GM12878 (cell line): ENCODE data around the gene KLF3. TPM values are rescaled to one million over a fixed set of nuclear protein-coding genes. Genes with fewer than 3 reads are reported as not detected.

Experiments used
- ATAC-seq: fragments of 200-7000 bp; cut with Tn5 transposase; 3 replicates; pipeline ENCODE4 v1.9.1; 2020; ENCODE audit warnings: mild to moderate bottlenecking, moderate library complexity
- BruUV-seq: library from RNA; stranded (reverse); fragments of 400-500 nt; replicated peaks from 2 replicates; lab custom pipeline; 2021; lab: Mats Ljungman, UMichigan
- CTCF ChIA-PET: fragments of 300-600 bp; sonication (Branson Sonifier 250); formaldehyde crosslinking; extraction: SDS; loops from one replicate; lab custom pipeline; 2021; ENCODE audit warnings: inconsistent platforms; lab: Yijun Ruan, JAX
- POLR2A ChIA-PET: fragments of 350-600 bp; formaldehyde crosslinking; extraction: SDS; loops from one replicate; lab custom pipeline; 2021; ENCODE audit warnings: inconsistent platforms; lab: Charles Lee
- RAD21 ChIA-PET: fragments of 300-600 bp; sonication (Branson Sonifier 250); formaldehyde crosslinking; loops from one replicate; lab custom pipeline; 2023; ENCODE audit warnings: antibody characterized with exemption; ENCODE audit not compliant: unreplicated experiment; lab: Charles Lee
- SMC1A ChIA-PET: fragments of 300-600 bp; sonication (Branson Sonifier 250); formaldehyde crosslinking; loops from one replicate; lab custom pipeline; 2023; ENCODE audit not compliant: unreplicated experiment, uncharacterized antibody; lab: Charles Lee
- DNase-seq: peaks from one replicate; pipeline ENCODE4 v3.0.0-alpha.2; 2011; ENCODE audit warnings: low read depth, low spot score
- FAIRE-seq: peaks from 3 replicates; lab custom pipeline; 2011; peaks lifted over from hg19 to GRCh38; lab: Jason Lieb, UNC
- H2AFZ ChIP-seq: 2 replicates; pipeline ENCODE4 v1.6.0; 2011; ENCODE audit warnings: low read depth, low read length, control low read depth; ENCODE audit not compliant: control insufficient read depth
- H3K27ac ChIP-seq: 2 replicates; pipeline ENCODE4 v1.5.1; 2011; ENCODE audit warnings: control low read depth; ENCODE audit not compliant: control insufficient read depth, insufficient read depth
- H3K27me3 ChIP-seq, 2 experiments: replicated peaks in 1 of 2; 2 replicates each; pipeline versions ENCODE4 v1.6.0 to v1.6.1; 2011; ENCODE audit warnings: low read length in 1 of 2; ENCODE audit not compliant: control insufficient read depth in 2 of 2, insufficient read depth in 2 of 2
- H3K36me3 ChIP-seq, 2 experiments: 2 replicates each; pipeline ENCODE4 v1.5.1; 2011; ENCODE audit warnings: low read length in 1 of 2; ENCODE audit not compliant: control insufficient read depth in 2 of 2, insufficient read depth in 2 of 2
- H3K4me1 ChIP-seq: 2 replicates; pipeline ENCODE4 v1.6.1; 2011; ENCODE audit warnings: mild to moderate bottlenecking, low read length, moderate library complexity, mixed read lengths; ENCODE audit not compliant: control insufficient read depth, insufficient read depth
- H3K4me2 ChIP-seq: 2 replicates; pipeline ENCODE4 v1.6.0; 2011; ENCODE audit warnings: control low read depth; ENCODE audit not compliant: control insufficient read depth, insufficient read depth
- H3K4me3 ChIP-seq: fragments of 200-600 bp; sonication (generic); 2 replicates; pipeline ENCODE4 v1.5.1; 2016
- H3K79me2 ChIP-seq: 2 replicates; pipeline ENCODE4 v1.6.0; 2011; ENCODE audit warnings: low read length; ENCODE audit not compliant: control insufficient read depth, insufficient read depth
- H3K9ac ChIP-seq: 2 replicates; pipeline ENCODE4 v1.8.0; 2011; ENCODE audit warnings: low read length, control low read depth, mixed read lengths; ENCODE audit not compliant: control insufficient read depth, insufficient read depth
- H3K9me3 ChIP-seq: replicated peaks from 3 replicates; pipeline ENCODE4 v1.5.1; 2011; ENCODE audit warnings: mild to moderate bottlenecking, low read length; ENCODE audit not compliant: control insufficient read depth, insufficient read depth
- H4K20me1 ChIP-seq: 2 replicates; pipeline ENCODE4 v1.6.0; 2011; ENCODE audit not compliant: control insufficient read depth, insufficient read depth
- CHD2 ChIP-seq: IDR thresholded peaks from 2 replicates; pipeline ENCODE4 v1.6.1; 2011; ENCODE audit warnings: low read depth, low read length, improper control_type of control experiment, borderline replicate concordance
- E2F8 ChIP-seq: fragments of 450-650 bp; IDR thresholded peaks from 2 replicates; pipeline ENCODE4 v1.6.1; 2018; ENCODE audit warnings: mild to moderate bottlenecking, low read depth, moderate library complexity; ENCODE audit not compliant: partially characterized antibody
- IKZF1 ChIP-seq: fragments of 450-650 bp; conservative IDR thresholded peaks from 2 replicates; pipeline ENCODE4 v1.6.1; 2017; ENCODE audit warnings: antibody characterized with exemption, mild to moderate bottlenecking
- IRF3 ChIP-seq: fragments of 450-650 bp; IDR thresholded peaks from 2 replicates; pipeline ENCODE4 v1.6.1; 2014; ENCODE audit warnings: mild to moderate bottlenecking
- MXI1 ChIP-seq: fragments of 150-350 bp; IDR thresholded peaks from 2 replicates; pipeline ENCODE4 v1.6.1; 2011; ENCODE audit warnings: low read depth, mild to moderate bottlenecking, inconsistent platforms, low read length, improper control_type of control experiment
- NFYA ChIP-seq: IDR thresholded peaks from 2 replicates; pipeline ENCODE4 v1.6.1; 2011; ENCODE audit warnings: low read depth, mild to moderate bottlenecking, low read length, improper control_type of control experiment, borderline replicate concordance
- SUPT20H ChIP-seq: IDR thresholded peaks from 2 replicates; pipeline ENCODE4 v1.6.1; 2011; ENCODE audit warnings: low read depth, mild to moderate bottlenecking, low read length, moderate library complexity, borderline replicate concordance; ENCODE audit not compliant: control insufficient read depth
- ZNF274 ChIP-seq: IDR thresholded peaks from one replicate; pipeline ENCODE4 v1.8.0; 2011; ENCODE audit not compliant: insufficient read length, insufficient read depth
- ZNF687 ChIP-seq: fragments of 450-650 bp; IDR thresholded peaks from 2 replicates; pipeline ENCODE4 v1.6.1; 2017; ENCODE audit warnings: mild to moderate bottlenecking, moderate library complexity
- WGBS: methylation state at CpG from one replicate; pipeline ENCODE4 v1.1.6; 2016; ENCODE audit warnings: low lambda C conversion rate; ENCODE audit not compliant: insufficient replicate concordance, insufficient coverage; ENCODE audit errors: missing lambda C conversion rate; 5-methylcytosine and 5-hydroxymethylcytosine counted together
- in situ Hi-C: fragments of 300-500 bp; cut with MboI; formaldehyde crosslinking; loops from 9 replicates; pipeline ENCODE4 v1.14.3; 2018; ENCODE audit warnings: mixed read lengths
- intact Hi-C: fragments of 100-400 bp; cut with micrococcal nuclease; formaldehyde crosslinking; loops from one replicate; pipeline ENCODE4 v1.14.2; 2022; ENCODE audit not compliant: unreplicated experiment
- polyA plus RNA-seq, 11 experiments: library from polyadenylated mRNA; depleted of rRNA in 4 of 11; unstranded in 6 of 11; stranded (reverse) in 5 of 11; fragments of >200 nt; fragmentation: Nextera tagmentation in 4 of 11; fragmentation: Illumina TruSeq in 1 of 11; extraction: Ambion mirVana in 4 of 11; extraction: Trizol in 1 of 11; gene quantifications; 1 replicate in 1 of 11; 2 replicates in 10 of 11; pipeline versions ENCODE4 v1.2.1 to v1.2.3, GENCODE V29; 2011 to 2016; ENCODE audit warnings: inconsistent platforms in 2 of 11, missing spikeins in 2 of 11, low read depth in 1 of 11
- total RNA-seq, 4 experiments: library from RNA; depleted of rRNA in 3 of 4; stranded (reverse); fragments of >200 nt in 3 of 4; fragmentation: Illumina TruSeq in 1 of 4; extraction: Trizol in 1 of 4; gene quantifications; 2 replicates each; pipeline versions ENCODE4 v1.2.1 to v1.2.3, GENCODE V29; 2013 to 2021

KLF3 gene
- total and polyA plus RNA-seq, 10 of the 15 experiments (the other 5 are each of a cell fraction or from before 2014, with no cell fraction given), result 1.4 to 5.8 (median 2.1) TPM

GRCh38 chr4:38734911-38735310 is 70.9 kb downstream of the KLF3 start:
- no peak for FAIRE-seq
- ChIA-PET POLR2A (no interaction called here), RAD21 (interaction anchor here (1.0 to 1.4 kb wide), 3 partner anchors 47 to 555 kb away, joined by 3 to 4 read pairs (median 4); no protein-coding TSS in a partner anchor), CTCF (interaction anchor here (0.7 to 2.6 kb wide), 8 partner anchors 24 to 666 kb away, joined by 3 to 9 read pairs (median 4); partner anchors contain the start of gene TLR10), SMC1A (interaction anchor here (1.0 to 2.6 kb wide), 6 partner anchors 8 to 556 kb away, joined by 4 to 11 read pairs (median 4); partner anchors contain the start of gene TLR10)
- peaks cover 6% of the 10 kb centered on the region; the same call in 2 of the 3 replicates for H3K9me3 ChIP-seq
- no peak overlapping the region for H3K4me2 ChIP-seq
- no peaks in the 10 kb centered on the region for H3K36me3 ChIP-seq
- no peak overlapping the region for H3K9ac ChIP-seq
- no peaks in the 10 kb centered on the region for H3K79me2 ChIP-seq
- no peak overlapping the region for H3K27ac ChIP-seq
- ATAC-seq, result no peak
- in situ Hi-C loops, result loop anchor here (5.0 kb wide), 2 partner anchors 553 to 663 kb away; no protein-coding TSS in a partner anchor
- H4K20me1 ChIP-seq, result no peaks in the 10 kb centered on the region
- H3K4me3 ChIP-seq, result no peak overlapping the region
- no peaks in the 10 kb centered on the region; a peak in 1 of 4 replicates for H3K27me3 ChIP-seq
- no TSS peak for BruUV-seq
- TF ChIP-seq IKZF1 (no peak), SUPT20H (no peak), ZNF274 (no peak), ZNF687 (no peak), CHD2 (no peak), IRF3 (no peak), NFYA (no peak), E2F8 (no peak), MXI1 (no peak)
- no peak overlapping the region for H2AFZ ChIP-seq
- peaks cover 16% of the 10 kb centered on the region for H3K4me1 ChIP-seq
- DNase-seq, result no peak
- 100% methylated on average over 2 of the region's 2 CpGs for WGBS
- intact Hi-C loops, result loop anchor here (5.0 kb wide), 2 partner anchors 233 to 658 kb away; no protein-coding TSS in a partner anchor
